T-helper 1 cell treated with Interleukin-12 subunit alpha and Interleukin-12 subunit beta and Interleukin-4 antibody, amounts not matched to agents 30 ng/mL and 1 ng/mL, for 36 hours (primary cell): ENCODE measurements around the gene FREY1. TPM values are rescaled to one million over a fixed set of nuclear protein-coding genes. Genes with fewer than 3 reads are reported as not detected.

ENCODE experiments used
- intact Hi-C: fragments of 100-400 bp; cut with micrococcal nuclease; formaldehyde crosslinking; loops from one replicate; pipeline ENCODE4 v1.15.1; 2024
- total RNA-seq: library from RNA; stranded (reverse); gene quantifications from 2 replicates; pipeline ENCODE4 v1.2.3, GENCODE V29; 2022

FREY1 gene
- total RNA-seq, 1 donor from 2014 or later: 3.4 TPM

DNA sequence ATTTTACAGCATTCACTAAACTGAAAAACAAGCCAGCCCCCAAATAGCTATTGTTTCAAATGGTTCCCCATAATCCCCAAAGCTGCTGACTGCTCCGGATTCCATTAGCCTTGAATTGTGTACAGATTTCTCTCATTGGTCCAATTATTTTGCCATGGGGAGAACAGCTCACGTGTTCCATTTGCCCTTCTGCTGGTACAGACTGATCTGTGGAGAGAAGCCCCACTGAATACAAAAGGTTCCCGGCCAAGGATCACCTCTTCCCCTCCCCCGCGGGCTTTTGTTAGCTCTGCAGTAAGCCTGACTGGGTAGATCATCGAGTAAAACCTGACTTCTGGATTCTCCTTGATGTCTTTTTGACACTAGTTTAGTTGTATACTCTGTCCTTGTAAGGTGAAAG, 30.7 kb downstream of the FREY1 start:
- intact Hi-C loops: no loop called here

DNA sequence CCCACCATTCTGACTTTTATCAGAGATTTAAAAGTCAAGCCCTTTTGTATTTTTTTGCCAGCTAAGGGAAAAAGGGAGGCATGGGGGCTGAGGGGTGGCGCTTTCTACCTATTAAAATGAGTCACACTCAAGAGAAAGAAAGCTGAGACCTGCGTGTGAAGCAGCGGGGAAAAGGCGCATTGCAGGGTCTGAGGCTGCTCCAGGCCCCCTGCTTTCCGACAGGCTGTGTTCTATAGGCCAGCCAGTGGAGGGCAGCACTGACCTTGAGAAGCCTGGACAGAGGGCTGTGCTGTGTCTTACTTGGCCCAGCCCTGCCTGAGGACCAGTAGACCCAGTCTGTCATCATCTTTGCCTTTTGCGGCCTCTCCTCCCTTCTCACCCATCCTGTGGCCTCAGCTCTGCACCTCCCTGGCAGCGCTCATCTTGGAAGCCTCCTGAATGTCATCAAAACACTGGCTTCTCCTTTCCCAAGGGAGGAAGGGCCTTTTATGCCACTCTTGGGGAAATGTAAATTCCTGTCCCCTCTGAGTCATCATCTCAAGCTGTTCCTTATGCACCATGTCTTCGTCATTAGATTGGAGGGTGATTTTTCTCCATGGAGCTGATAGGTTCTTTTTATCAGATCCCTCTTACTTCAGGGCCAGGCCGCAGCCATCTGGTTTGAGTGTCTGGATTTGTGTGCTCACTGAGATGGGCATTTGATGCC, 34.3 kb downstream of the FREY1 start:
- intact Hi-C loops: loop anchor here (1.0 kb wide), 1 partner anchor 133 kb away; no protein-coding TSS in a partner anchor

DNA sequence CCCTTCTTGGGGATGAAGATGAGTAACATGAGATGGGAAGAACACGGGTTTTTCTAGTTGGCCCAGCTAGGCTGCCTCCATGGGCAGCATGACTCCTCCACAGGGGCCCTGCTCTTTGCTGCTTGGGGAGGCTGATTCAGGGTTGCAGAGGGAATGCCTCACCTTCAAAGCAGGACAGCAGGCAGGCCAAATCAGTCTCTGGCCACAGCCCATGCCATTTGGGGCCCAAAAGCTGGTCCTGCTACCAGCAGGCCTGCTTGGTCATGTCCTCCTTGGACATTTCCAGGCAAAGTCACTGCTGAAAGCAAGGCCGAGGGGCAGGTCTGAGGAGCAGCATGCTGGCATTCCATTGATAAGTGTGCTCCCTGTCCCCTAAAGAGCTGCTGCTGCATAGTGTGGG, 35.4 kb downstream of the FREY1 start:
- intact Hi-C loops: loop anchor here (1.0 kb wide), 1 partner anchor 135 kb away; no protein-coding TSS in a partner anchor

DNA sequence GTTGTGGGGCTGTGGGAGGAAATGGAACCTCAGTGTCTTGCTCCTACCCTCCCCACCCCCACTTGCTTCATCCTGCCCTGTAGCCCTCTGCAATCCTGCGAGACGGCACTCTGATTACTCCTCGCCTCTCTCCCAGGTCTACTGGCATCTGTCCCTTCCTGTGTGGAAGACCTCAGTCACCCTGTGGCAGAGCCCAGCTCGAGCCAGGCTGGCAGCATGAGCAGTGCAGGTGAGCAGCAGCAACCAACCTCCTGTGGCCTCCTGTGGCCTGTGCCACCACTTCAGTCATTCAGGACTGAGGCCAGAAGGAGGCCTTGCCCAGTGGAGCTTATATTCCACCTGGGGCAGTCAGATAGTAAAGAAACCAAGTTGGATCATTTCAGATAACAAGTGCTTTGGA, 36.4 kb downstream of the FREY1 start:
- intact Hi-C loops: no loop called here

DNA sequence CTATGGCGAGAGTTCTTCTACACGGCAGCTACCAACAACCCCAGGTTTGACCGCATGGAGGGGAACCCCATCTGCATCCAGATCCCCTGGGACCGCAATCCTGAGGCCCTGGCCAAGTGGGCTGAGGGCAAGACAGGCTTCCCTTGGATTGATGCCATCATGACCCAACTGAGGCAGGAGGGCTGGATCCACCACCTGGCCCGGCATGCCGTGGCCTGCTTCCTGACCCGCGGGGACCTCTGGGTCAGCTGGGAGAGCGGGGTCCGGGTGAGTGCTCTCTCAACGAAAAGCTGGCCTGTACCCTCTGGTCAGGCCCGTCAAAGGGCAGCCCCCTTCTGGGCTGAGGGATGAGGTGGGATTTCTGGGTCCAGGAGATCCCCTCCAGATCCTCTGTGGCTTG, 37.5 kb downstream of the FREY1 start:
- intact Hi-C loops: no loop called here

DNA sequence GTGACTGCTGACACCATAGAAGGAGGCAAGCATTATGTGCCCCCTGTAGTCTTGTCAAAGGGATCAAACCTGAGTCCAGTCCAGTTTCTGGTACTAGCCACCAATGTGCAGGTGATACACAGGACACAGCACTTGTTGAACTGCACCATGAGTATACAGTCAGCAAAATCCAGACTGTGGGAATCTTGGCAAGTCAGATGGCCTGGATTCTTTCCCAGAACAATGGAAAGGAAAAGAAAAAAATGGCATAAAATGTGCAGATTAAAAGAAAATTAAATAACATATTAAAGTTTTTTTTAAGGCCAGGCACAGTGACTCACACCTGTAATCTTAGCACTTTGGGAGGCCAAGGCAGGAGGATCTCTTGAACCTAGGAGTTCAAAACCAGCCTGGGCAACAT, 43.0 kb downstream of the FREY1 start:
- intact Hi-C loops: no loop called here

DNA sequence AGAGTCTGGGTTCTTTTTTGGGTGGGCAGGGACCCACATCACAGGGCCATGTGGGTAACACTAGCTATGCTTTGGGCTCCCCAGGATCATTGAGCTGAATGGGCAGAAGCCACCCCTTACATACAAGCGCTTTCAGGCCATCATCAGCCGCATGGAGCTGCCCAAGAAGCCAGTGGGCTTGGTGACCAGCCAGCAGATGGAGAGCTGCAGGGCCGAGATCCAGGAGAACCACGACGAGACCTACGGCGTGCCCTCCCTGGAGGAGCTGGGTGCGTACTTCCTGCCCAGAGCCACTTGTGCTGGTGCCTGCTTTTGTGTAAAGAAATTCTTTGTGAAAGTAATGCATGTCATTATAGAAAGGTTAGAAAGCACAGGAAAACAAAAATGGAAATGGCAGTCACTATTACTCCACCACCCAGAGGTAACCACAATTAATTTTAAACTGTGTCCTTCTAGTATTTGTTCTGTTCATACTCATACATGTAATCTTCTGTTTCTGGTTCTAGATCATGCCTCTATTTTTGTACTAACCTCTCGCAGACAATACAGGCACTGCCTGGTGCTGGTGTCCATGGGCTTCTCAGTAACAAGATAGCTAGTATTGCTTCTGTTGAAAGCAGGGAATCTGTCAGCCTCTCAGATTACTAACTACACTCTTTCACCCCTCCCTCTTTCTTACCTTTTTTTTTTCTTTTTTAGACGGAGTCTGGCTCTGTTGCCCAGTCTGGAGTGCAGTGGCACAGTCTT, 46.1 kb downstream of the FREY1 start:
- intact Hi-C loops: no loop called here

DNA sequence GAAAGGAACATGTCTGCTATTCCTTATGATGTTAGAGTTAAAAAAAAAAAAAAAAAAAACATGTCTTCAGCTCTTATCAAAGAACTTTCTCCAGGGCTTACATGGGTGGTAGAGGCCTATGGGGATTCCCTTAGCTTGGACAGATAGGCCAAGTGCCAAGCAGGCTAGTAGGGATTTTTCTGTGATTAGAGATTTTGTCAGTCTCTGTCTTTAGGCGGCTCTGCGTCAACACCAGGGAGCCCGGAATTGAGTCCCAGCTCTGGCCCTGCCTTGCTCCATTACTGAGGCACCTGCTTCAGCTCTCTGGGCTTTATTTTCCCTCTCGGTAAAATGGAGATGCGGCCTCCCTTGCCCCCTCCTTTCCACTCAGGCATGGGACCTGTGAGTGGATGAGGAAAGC, 46.7 kb downstream of the FREY1 start:
- intact Hi-C loops: no loop called here

DNA sequence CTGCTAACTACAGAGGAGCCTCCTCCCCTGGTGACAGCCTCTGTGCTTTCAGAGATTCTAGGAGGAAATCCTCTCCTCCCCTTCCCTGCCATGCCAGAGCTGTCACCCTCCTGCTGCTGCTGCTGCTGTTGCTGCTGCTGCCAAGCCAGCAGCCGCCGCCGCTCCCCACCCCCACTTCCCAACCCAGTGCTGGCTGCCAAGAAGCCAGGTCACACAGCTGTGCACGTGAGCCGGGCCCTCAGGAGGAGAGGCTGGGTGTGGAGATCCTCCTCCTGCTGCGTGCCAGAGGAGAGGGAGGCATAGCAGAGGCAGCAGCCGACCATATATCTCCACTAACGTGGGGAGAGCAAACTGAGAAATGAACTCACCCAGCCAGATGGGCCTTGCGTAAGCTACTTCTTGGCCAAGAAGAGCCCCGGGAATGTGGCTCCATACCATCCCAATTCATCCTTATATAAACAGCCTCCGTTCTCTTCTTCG, 47.4 kb downstream of the FREY1 start:
- intact Hi-C loops: no loop called here

DNA sequence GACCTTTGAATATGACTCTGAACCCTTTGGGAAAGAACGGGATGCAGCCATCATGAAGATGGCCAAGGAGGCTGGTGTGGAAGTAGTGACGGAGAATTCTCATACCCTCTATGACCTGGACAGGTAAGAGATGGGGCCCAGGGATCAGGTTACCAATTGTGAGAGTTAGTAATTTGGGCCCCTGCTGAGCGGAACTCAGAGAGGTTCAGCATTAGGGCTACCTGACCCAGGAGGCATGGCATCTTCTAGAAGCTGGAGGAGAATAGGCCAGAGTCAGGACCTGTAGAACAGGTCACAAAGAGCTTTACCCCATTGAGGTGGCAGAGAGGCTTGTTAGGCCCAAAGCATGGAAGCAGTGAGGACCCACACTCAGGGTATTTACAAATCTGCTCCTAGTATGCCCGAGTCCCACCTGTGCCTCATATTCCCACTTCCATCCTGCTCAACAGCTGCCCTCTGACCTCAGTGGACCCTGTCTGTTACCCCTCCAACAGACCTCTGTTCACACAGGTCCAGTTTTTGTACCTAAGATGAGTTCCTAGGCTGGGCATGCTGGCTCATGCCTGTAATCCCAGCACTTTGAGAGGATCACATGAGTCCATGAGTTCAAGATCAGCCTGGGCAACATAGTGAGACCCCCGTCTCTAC, 48.2 kb downstream of the FREY1 start:
- intact Hi-C loops: no loop called here

DNA sequence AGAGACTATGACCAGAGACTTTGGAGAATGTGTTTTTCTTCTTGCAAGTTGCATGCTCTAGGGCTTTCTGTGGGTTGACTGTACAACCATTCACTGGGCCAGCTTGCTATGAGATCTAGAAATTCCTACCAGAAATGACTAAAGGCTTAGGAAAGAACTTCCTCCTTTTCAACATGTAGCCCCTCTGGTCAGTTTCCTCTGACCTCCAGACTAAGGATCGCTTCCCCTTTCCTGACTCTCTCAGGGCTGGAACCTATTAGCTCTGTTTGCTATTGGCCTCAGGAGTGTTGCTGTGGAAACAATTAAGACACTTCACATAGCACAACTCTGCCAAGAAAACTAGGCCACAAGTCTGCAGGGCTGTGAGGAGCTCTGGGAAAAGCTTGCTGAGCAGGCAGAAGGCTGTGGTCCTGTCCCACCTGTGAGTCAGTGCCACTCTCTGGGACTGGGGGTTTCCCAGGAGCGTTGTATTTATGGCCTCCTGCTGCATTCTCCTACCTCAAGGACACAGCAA, 49.1 kb downstream of the FREY1 start:
- intact Hi-C loops: no loop called here

Other genes starting within 250 kb of the FREY1 start
- gene CHST1, start 241.6 kb downstream of the FREY1 start, total RNA-seq: 0.17 TPM in 1 of 2 replicates, not detected in the other
- gene SLC35C1, start 102.1 kb downstream of the FREY1 start, total RNA-seq: 23.9 and 24.4 TPM in 2 replicates
- 24.0 and 27.9 TPM in 2 replicates for gene CRY2, start 59.8 kb downstream of the FREY1 start, total RNA-seq
- 0.96 and 1.9 TPM in 2 replicates for gene MAPK8IP1, start 21.6 kb downstream of the FREY1 start, total RNA-seq
- 51.5 and 53.3 TPM in 2 replicates for gene PEX16, start 10.6 kb upstream of the FREY1 start, total RNA-seq
- not detected in 2 replicates for gene LARGE2, start 15.4 kb upstream of the FREY1 start, total RNA-seq
- 44.1 and 47.7 TPM in 2 replicates for gene PHF21A, start 214.2 kb upstream of the FREY1 start, total RNA-seq